Effector CD8-positive, alpha-beta T cell (primary cell): ENCODE measurements around the gene CSF1.

ENCODE experiments used
- DNase-seq: peaks from one replicate; lab custom pipeline; 2025; lab: John Stamatoyannopoulos, UW

The CSF1 gene

DNA sequence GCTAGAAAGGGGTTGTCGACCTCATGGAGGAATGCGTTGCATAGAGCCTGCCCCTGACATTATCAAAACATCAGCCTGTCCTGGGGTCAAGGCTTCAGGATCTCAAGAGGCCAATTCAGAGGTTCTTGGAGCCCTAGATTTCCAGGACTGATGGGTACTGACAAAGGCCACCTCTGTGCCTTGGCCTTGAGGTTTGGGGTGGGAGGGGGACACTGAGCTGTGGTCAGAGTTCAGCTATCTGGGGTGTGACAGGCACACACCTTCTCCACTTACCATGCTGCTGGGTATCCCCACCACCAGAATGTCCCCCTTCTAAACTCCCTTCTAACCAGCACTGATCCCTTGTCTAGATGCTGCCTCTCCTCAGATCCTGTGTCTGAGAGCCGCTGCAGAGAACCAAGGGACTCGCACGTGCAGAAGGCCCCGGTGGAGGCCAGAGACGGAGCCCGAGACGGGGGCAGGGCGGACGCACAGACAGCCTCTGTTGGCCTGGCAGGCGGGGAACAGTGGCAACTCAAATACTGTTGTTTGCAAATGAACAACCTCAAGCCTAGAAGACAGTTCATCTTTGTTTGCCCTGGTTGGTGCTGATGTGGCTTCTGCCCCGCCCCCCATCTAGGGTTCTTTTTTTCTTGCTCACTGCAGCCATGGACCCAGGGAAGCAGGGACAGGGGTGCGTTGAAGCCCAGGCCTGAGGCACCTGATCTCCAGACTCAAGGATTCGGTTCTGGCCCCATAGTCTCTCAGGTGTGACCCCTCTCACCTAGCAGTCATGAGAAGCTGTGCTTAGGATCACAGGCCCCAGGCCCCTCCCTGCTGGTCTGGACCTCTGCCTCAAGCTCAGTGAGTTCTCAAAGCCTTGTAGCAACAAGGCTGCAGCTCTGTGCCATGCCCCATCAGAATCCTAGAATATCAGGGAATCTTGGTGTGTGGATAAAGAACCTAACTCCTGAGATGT is 28.1 kb upstream of the CSF1 start:
- no peak for DNase-seq

- DNase-seq: no peak
Observed at GRCh38 chr1:109883248-109883955, 27.2 kb upstream of the CSF1 start.

- no peak for DNase-seq
Observed at GRCh38 chr1:109884242-109884891, 26.3 kb upstream of the CSF1 start.

DNA sequence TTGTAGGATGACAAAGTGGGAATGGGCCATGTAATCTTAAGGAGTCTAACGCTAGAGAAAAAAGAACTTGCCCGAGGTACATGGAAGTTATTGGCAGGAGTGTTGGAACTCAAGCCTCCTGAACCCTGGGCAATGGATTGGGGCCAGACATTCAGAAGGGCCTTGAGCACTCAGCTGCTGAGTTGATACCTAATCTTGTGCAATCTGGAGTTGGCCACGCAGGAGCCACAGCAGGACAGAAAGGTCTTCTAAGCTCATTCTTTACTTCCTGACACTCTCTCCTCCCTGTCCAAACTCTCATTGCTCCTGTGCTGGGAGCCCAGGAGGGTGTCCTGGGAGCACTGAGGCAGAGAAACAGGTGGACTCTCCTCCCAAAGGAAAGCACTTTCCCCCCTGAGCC is 25.1 kb upstream of the CSF1 start:
- no peak for DNase-seq

DNA sequence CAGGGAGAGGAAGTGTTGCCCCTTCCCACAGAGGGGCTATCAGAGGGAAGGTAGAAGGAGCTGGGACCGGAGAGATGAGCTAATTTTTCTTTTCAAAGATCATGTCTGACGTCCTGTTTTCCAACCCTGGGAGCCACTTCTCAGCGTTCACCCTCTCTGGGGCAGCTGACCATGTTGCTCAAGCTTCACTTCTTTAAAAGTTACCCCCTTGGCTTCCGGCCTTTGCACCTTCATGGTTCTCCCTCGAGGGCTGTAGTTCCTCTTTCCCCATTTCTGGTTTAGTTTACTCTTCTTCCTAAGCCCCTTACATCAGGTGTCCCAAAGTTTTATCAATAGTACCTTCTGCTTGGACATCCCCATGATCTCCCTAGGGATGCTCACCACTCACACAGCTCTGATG is 23.8 kb upstream of the CSF1 start:
- no peak for DNase-seq

DNA sequence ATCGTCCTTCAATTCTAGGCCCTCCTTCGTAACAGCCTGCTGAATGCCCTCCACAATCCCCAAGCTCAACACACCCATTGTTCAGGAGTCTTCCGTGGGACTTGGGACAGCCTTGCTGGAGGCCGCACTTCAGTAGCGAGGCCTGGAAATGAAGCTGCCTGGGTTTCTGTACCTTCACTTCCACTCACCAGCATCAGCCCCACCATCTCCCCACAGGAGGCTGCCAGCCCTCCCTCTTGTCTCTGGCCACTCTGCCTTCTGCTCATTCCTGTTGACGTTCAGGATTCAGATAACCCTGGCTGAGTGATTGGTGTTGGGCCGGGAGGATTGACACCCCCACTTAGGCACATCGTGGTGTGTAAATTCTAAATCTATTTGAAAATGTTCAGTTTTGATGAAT is 23.4 kb upstream of the CSF1 start:
- DNase-seq: no peak

- DNase-seq: no peak
Observed at GRCh38 chr1:109887884-109888283, 22.8 kb upstream of the CSF1 start.

GRCh38 chr1:109889094-109889493 is 21.6 kb upstream of the CSF1 start:
- DNase-seq: no peak

DNA sequence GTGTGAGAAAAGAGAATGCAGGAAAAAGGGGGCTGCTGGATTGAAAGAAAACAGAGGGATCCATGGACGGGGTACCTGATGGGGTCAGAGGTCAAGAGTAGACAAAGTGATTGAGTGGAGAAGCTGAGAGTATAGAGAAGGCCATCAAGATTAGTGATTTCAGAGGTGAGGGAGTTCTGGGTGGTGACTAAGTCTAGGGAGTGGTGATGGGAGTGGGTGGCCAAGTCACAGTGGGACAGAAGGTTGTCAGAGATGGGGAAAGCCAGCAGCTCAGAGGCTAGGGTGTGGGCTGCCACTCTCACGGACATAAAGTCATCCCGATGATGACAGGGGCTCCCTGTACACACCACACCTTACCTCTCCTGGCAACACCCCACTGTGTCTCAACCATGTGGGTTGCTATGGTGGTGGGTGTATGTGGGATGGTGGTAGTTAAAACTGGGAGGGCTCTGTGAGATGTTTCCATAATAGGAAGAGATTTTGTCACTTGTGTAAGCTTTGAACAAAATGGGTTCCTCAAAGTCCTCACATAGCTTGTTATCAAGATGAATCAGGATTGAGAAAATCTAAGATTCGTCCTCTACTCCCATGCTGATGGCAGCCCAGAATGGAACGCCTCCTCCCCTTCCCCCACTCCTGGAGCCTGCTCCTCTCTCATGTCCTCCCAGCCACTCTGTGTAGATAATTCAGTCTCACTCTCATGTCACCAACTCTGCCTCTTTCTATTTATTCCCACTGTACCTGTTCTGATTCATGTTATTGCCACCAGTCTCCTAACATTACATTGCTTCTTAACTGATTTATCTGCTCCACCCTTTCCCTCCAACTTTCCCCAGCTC is 20.3 kb upstream of the CSF1 start:
- DNase-seq: no peak

DNA sequence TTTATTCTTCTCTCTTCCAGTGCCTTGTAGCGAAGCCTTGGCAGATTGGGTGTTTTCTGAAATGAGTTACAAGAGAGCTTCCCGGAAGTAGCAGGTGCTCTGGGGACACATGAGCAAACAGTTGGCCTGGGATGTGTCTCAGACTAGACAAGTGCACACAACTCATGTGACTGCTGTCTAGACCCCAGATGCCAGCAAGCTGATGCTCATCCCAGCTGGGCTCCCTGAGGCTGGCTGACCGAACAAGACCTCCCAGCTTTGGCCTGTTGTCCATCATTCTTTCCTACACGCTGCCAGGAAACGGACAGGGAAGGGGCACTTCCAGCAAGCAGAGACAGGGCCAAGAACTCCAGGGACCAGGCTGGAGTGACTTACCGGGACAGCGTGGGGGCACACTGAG is 18.7 kb upstream of the CSF1 start:
- DNase-seq: no peak

- DNase-seq: no peak
Observed at GRCh38 chr1:109892561-109893368, 17.9 kb upstream of the CSF1 start.

- no peak for DNase-seq
Observed at GRCh38 chr1:109893532-109894171, 17.0 kb upstream of the CSF1 start.

GRCh38 chr1:109894823-109895719 is 15.6 kb upstream of the CSF1 start:
- DNase-seq: no peak

GRCh38 chr1:109895720-109896504 is 14.7 kb upstream of the CSF1 start:
- DNase-seq: no peak

- no peak for DNase-seq
Observed at GRCh38 chr1:109896681-109897080, 14.0 kb upstream of the CSF1 start.

- DNase-seq: no peak
Observed at GRCh38 chr1:109897259-109897955, 13.2 kb upstream of the CSF1 start.

- DNase-seq: no peak
Observed at GRCh38 chr1:109898842-109899241, 11.8 kb upstream of the CSF1 start.

- no peak for DNase-seq
Observed at GRCh38 chr1:109901141-109901523, 9.5 kb upstream of the CSF1 start.
